Stimulated activated CD4-positive, alpha-beta T cell treated with anti-CD3 and anti-CD28 coated beads, Interleukin-4, amount 100 ng/mL, for 4 hours (primary cell): ENCODE data around the gene RASGRF2.
A peak's percentile ranks its signal among the peaks of the same experiment; 100 is the strongest.

Experiments used
- DNase-seq, 2 experiments: peaks; one replicate each; pipeline ENCODE4 v3.0.0-alpha.2; 2020

The RASGRF2 gene

GRCh38 chr5:80953587-80953986 lies 6.6 kb upstream of the RASGRF2 start:
- DNase-seq = no peak

- DNase-seq = no peak
Observed at GRCh38 chr5:80955082-80955590, 5.0 kb upstream of the RASGRF2 start.

GRCh38 chr5:80956272-80956671 lies 3.9 kb upstream of the RASGRF2 start:
- no peak for DNase-seq

GRCh38 chr5:80957031-80957761 lies 3.0 kb upstream of the RASGRF2 start:
- no peak for DNase-seq

- DNase-seq = no peak
Observed at GRCh38 chr5:80958616-80959015, 1.5 kb upstream of the RASGRF2 start.

- DNase-seq = no peak
Observed at GRCh38 chr5:80959138-80959537, 1.0 kb upstream of the RASGRF2 start.

GRCh38 chr5:80960531-80961375 lies 590 bp downstream of the RASGRF2 start:
- peak; percentile 39 to 45 for DNase-seq

GRCh38 chr5:80961376-80962281 lies 1.5 kb downstream of the RASGRF2 start:
- peak; percentile 27 to 60 for DNase-seq

GRCh38 chr5:80962630-80963520 lies 2.7 kb downstream of the RASGRF2 start:
- no peak for DNase-seq

- no peak for DNase-seq
Observed at GRCh38 chr5:80963521-80963895, 3.3 kb downstream of the RASGRF2 start.

GRCh38 chr5:80963966-80964481 lies 3.9 kb downstream of the RASGRF2 start:
- DNase-seq = no peak

GRCh38 chr5:80964491-80964890 lies 4.3 kb downstream of the RASGRF2 start:
- no peak for DNase-seq

- no peak for DNase-seq
Observed at GRCh38 chr5:80964919-80965318, 4.8 kb downstream of the RASGRF2 start.

GRCh38 chr5:80967500-80968181 lies 7.5 kb downstream of the RASGRF2 start:
- DNase-seq = no peak

GRCh38 chr5:80973027-80973426 lies 12.9 kb downstream of the RASGRF2 start:
- no peak for DNase-seq

- no peak for DNase-seq
Observed at GRCh38 chr5:80975065-80975464, 14.9 kb downstream of the RASGRF2 start.

GRCh38 chr5:80976985-80977384 lies 16.8 kb downstream of the RASGRF2 start:
- DNase-seq = no peak

- no peak for DNase-seq
Observed at GRCh38 chr5:80977764-80978163, 17.6 kb downstream of the RASGRF2 start.

- no peak for DNase-seq
Observed at GRCh38 chr5:80978772-80979317, 18.7 kb downstream of the RASGRF2 start.

- no peak for DNase-seq
Observed at GRCh38 chr5:80982093-80982492, 21.9 kb downstream of the RASGRF2 start.
